Measurements from ENCODE around the gene RNF144A.
"Not testable (repeated sequence)": the region's sequence is repeated elsewhere in the genome, so short reads cannot be mapped to it uniquely, and the experiment has no call there.

Gene RNF144A

GRCh38 chr2:6930923-6931647, 13.9 kb downstream of the RNF144A start:
- DNase-seq: no peak

DNA sequence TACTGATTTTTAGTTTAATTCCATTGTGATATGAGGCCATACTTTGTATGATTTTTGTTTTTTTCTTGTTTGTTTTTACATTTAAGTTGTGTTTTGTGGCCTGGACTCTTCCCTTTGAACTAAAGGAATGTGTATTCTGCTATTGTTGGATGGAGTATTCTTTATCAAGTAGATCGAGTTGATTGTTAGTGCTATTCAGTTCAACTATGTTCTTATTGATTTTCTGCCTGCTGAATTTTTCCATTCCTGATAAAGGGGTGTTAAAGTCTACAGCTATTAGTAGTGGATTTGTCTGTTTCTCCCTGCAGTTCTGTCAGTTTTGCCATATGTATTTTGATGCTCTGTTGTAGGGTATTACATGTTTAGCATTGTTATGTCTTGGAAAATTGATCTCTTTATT, 14.5 kb downstream of the RNF144A start:
- no peak for DNase-seq

- no peak for DNase-seq
Measured at GRCh38 chr2:6932206-6932605, 15.0 kb downstream of the RNF144A start.

DNA sequence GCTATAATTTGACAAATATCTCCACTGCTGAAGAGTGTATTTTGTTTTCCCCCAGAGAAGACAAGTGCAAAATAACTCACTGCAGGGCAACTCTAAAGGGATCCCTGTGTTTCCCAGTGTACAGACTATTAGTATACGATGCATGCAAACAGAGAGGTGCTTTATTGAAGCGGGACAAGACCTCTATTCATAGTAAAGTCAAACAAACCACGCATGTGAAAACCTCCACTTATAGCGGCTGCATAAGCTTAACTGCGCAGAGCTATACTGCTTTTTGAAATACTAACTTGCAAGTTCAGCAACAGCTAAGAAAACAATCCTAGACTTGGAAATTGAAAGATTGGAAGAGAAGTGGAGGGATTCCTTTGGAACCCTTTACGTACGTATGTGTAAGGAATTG, 15.6 kb downstream of the RNF144A start:
- no peak for DNase-seq

DNA sequence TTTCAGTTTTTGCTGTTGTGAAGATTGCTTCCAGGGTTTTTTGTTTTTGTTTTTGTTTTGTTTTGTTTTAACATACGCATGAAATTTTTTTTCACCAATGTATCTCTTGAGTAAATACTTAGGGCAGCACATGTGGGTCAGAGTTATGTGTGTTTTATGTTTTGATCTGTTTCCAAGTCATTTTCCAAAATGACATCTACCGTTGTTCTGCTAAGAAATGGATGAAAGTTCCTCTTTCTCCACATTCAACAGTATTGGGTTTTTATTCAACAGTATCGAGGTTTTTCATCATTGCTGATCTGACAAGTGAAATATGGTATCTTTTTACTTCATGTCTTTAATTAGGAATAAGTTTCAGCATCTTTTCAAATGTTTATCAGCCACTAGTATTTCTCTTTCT, 16.7 kb downstream of the RNF144A start:
- DNase-seq: no peak

DNA sequence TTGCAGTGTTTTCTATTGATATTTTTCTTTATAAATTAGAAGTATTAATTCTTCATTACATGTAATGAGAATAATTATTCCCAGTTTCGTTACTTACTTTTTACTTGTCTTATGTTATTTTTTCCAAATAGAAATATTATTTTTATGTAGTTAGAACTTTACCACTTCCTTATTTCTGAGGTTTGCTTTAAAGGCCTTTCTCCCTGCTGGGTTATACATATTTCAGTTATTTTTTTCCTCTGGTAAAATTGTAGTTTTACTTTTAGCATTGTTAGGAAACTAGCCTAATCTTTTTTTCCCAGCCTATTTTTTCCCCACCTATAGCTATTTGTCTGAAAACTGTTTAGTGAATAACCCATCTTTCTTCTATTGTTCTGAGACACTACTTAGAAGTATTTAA, 17.1 kb downstream of the RNF144A start:
- no peak for DNase-seq

- no peak for DNase-seq
Measured at GRCh38 chr2:6934758-6935651, 17.8 kb downstream of the RNF144A start.

GRCh38 chr2:6935652-6936020, 18.4 kb downstream of the RNF144A start:
- DNase-seq: not testable (repeated sequence)

GRCh38 chr2:6937157-6937556, 19.9 kb downstream of the RNF144A start:
- no peak for DNase-seq

- DNase-seq: no peak
Measured at GRCh38 chr2:6937582-6937981, 20.4 kb downstream of the RNF144A start.

- DNase-seq: no peak
Measured at GRCh38 chr2:6939071-6939470, 21.9 kb downstream of the RNF144A start.

GRCh38 chr2:6940820-6941219, 23.6 kb downstream of the RNF144A start:
- no peak for DNase-seq

DNA sequence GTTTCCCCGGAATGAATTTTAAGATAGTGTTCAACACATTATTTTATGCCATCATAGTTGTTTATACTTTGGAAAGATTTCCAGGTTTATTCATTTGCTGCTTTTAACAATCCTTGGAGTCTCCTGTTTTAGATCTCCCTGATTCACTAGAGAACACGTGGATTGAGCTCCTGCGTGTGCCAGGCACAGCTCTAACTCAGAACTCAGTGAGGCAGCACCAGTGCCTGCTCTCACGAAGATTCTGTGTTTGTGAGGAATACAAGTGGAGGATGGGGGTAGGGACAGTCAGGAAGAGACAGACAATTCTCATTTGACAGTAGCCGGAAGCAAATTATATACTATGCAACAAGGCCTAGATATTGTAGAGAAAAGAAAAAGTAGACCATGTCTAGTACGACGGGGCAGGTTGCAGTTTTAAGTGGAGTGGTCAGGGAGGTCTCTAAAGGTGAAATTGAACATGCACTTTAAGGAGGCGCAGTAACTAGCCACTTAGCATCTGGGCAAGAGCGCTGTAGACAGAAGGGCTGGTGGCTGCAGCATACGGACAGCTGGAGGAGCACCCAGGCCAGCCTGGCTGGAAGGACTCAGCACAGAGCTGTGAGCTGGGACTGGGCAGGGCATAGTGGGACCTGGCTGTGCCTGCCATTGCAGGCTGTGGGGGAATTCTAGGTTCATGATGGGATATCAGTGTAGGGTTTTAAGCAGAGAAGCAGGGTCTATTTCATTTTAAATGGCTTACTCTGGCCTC, 24.3 kb downstream of the RNF144A start:
- no peak for DNase-seq

DNA sequence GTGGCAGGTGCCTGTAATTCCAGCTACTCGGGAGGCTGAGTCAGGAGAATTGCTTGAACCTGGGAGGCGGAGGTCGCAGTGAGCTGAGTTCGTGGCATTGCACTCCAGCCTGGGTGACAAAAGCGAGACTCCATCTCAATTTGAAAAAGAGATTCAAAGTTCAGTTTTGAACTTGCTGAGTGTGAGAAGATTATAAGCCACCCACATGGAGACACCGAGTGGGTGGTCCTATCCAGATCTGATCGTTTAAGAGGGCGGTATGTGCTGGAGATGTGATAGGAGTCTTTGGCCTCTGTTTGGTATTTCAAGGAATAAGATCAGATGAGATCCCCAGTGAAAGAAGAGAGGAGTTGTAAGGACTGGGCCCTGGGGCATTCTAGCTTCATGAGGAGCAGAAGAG, 25.6 kb downstream of the RNF144A start:
- no peak for DNase-seq

DNA sequence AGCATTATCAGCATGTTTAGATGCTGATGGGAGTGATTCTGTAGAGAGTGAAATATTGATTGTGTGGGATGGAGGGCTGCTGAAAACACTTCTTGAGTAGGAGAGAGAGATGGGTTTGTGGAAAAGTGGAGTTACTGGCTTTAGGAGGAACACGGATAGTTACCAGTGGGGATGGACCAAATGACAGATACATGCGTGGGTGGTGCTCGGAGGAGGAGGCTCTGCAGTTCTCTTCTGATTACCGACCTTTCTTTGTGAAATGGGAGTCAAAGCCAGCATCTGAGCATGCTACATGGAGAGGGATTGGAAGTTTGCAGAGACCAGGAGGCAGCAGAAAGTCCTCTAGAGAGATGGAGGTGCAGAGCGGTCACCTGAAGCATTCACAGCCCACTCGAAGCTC, 26.3 kb downstream of the RNF144A start:
- no peak for DNase-seq

DNA sequence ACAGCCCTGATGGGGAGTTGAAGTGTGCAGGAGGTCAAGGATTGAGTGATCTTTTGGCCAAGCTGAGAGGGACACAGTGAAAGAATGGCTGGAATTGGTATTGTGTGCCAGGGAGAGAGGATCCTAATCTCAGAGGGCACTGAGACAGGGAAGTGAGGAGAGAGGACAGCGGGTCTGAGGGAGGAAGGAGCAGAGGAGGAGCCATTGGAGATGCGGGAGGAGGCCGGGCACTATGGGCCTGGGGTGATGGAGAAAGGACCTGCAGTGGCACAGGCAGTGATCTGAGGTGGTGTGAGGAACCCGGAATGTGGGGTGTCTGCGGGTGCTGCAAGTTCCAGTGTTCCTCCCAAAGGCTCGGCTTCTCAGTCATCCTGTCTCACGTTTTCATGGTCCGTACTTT, 26.8 kb downstream of the RNF144A start:
- DNase-seq: no peak

- DNase-seq: no peak
Measured at GRCh38 chr2:6944555-6944954, 27.3 kb downstream of the RNF144A start.

DNA sequence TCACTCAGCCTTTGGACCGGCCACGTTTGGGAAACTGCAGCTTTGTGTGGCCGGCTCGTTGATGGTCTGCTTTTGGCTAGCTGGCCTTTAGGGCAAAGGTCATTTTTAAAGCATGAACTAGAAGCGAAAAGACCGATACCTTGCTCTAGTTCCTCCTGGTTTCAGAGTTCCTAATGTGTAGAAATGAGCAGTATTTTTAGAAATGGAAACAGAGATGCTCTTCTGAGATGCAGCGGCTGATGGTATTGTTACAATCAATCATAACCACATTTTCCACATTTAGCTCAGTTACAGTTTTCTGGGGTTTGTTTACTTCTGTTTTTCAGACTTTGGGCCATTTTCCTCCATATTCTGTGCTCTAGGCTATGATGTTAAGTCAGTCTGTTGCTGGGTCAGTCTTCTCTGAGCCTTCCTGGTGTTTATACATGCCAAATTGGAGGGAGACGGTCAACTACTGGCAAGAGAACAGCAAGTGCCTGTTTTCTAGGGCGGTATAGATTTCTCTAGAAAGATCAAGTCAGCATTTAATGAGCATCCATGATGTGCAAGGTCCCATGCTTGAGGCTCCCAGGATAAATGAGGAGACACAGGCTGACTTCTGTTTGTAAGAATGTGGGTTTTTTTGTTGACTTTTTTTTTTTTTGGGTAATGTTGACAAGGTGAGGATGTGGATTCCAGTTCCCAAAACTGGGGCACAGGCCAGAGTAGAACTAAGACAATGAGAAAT, 28.0 kb downstream of the RNF144A start:
- DNase-seq: no peak

- DNase-seq: no peak
Measured at GRCh38 chr2:6945821-6946220, 28.6 kb downstream of the RNF144A start.

DNA sequence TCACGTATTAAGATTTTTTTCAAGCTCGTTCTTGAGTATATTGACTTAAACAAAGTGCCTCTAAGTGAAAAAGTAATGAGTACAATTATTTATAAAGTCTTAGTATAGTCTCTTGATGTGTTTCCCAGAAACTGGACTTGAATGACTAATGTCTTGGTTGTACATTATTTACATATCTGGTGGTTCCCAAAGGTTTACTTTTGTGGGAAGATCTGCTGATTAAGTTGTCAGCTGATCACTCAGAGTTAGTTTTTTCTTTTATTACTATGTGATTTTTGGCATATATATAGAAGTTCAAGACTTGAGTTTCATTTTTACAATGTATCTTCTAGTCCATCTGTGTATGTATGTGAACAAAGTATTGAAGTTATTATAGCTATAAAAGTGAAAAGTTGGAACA, 29.5 kb downstream of the RNF144A start:
- no peak for DNase-seq

- no peak for DNase-seq
Measured at GRCh38 chr2:6947929-6948676, 30.9 kb downstream of the RNF144A start.

DNA sequence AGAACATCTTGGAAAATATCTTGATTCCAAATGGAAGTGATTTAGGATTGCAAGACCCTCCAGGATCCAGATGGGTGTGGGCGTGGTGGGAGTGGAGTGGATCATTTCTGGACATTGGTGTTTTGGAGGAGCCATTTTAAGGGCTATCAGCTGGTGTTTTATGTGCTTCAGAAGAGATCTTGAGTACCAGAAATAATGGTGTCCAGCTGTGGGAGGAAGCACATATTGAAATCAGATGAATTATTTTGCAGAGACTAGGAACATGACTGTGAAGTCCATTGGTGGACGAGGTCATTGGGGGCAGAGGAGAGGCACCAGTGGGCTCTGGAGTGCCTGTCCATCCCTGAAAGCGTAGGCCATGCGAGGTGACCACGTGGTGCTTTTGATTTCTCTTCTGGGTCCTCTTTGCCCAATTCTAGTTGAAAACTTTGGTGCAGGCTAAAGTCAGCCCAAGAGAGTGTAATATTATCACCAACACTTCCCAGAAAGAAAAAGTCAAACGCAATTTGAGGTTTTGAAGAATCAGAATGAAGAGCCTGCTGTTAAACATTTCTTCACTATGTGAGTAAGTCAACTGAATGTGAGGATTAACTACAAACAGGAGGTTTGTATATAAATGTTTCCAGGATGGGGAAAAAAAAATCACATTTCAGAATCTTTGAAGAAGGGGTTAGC, 31.6 kb downstream of the RNF144A start:
- DNase-seq: no peak
